NCI-H2227 (cell line): ENCODE data around the gene RAB23.

Experiments
- DNase-seq: peaks from one replicate; lab custom pipeline; 2025; ENCODE audit not compliant: unreplicated experiment; lab: John Stamatoyannopoulos, UW

Gene RAB23

GRCh38 chr6:57221936-57222742, at the start of gene RAB23:
Gene RAB23, minus strand, starts transcription at chr6:57222307. Its CDS starts 11,927 bp downstream, at chr6:57210380.
- DNase-seq, result peak; percentile 86

- no peak for DNase-seq
Observed at GRCh38 chr6:57268294-57268640, 46.2 kb upstream of the RAB23 start.

- peak; percentile 14 for DNase-seq
Observed at GRCh38 chr6:57267586-57268293, 45.6 kb upstream of the RAB23 start.

GRCh38 chr6:57265755-57266221, 43.7 kb upstream of the RAB23 start:
- no peak for DNase-seq

- DNase-seq, result no peak
Observed at GRCh38 chr6:57263739-57264138, 41.6 kb upstream of the RAB23 start.

- no peak for DNase-seq
Observed at GRCh38 chr6:57262901-57263694, 41.0 kb upstream of the RAB23 start.

GRCh38 chr6:57262488-57262887, 40.4 kb upstream of the RAB23 start:
- DNase-seq, result no peak

- no peak for DNase-seq
Observed at GRCh38 chr6:57261926-57262325, 39.8 kb upstream of the RAB23 start.

- no peak for DNase-seq
Observed at GRCh38 chr6:57259064-57259463, 37.0 kb upstream of the RAB23 start.

- no peak for DNase-seq
Observed at GRCh38 chr6:57257911-57258541, 35.9 kb upstream of the RAB23 start.

GRCh38 chr6:57256541-57256940, 34.4 kb upstream of the RAB23 start:
- DNase-seq, result no peak

GRCh38 chr6:57255451-57256169, 33.5 kb upstream of the RAB23 start:
- no peak for DNase-seq

GRCh38 chr6:57254055-57254717, 32.1 kb upstream of the RAB23 start:
- DNase-seq, result no peak

GRCh38 chr6:57252975-57253374, 30.9 kb upstream of the RAB23 start:
- DNase-seq, result no peak

- no peak for DNase-seq
Observed at GRCh38 chr6:57252137-57252536, 30.0 kb upstream of the RAB23 start.

- DNase-seq, result no peak
Observed at GRCh38 chr6:57250348-57250747, 28.2 kb upstream of the RAB23 start.

GRCh38 chr6:57248311-57248895, 26.3 kb upstream of the RAB23 start:
- DNase-seq, result no peak

- DNase-seq, result no peak
Observed at GRCh38 chr6:57247603-57248002, 25.5 kb upstream of the RAB23 start.

- DNase-seq, result no peak
Observed at GRCh38 chr6:57246307-57246706, 24.2 kb upstream of the RAB23 start.

GRCh38 chr6:57243954-57244353, 21.8 kb upstream of the RAB23 start:
- DNase-seq, result no peak
